Parathyroid adenoma (tissue), 2 donors: Measurements from ENCODE around the gene CA5A.
"Not testable (repeated sequence)": the region's sequence is repeated elsewhere in the genome, so short reads cannot be mapped to it uniquely, and the experiment has no call there.

Experiments used
- H2AFZ ChIP-seq: fragments of 300-600 bp; sonication (generic); one replicate; pipeline ENCODE4 v1.7.0; 2017; ENCODE audit warnings: antibody characterized with exemption, mild to moderate bottlenecking
- H3K27ac ChIP-seq: fragments of 300-600 bp; sonication (generic); one replicate; pipeline ENCODE4 v1.7.0; 2017
- H3K27me3 ChIP-seq: fragments of 300-600 bp; sonication (generic); one replicate; pipeline ENCODE4 v1.7.0; 2017; ENCODE audit warnings: low read length; ENCODE audit not compliant: control insufficient read depth, insufficient read depth
- H3K36me3 ChIP-seq: fragments of 300-600 bp; sonication (generic); one replicate; pipeline ENCODE4 v1.7.0; 2017; ENCODE audit warnings: low read length; ENCODE audit not compliant: control insufficient read depth, insufficient read depth
- H3K4me1 ChIP-seq: fragments of 300-600 bp; sonication (generic); one replicate; pipeline ENCODE4 v1.7.0; 2017; ENCODE audit warnings: control low read depth
- H3K4me2 ChIP-seq: fragments of 300-600 bp; sonication (generic); one replicate; pipeline ENCODE4 v1.7.0; 2017; ENCODE audit warnings: low read length
- H3K4me3 ChIP-seq: fragments of 300-600 bp; sonication (generic); one replicate; pipeline ENCODE4 v1.7.0; 2017; ENCODE audit warnings: low read depth, low read length
- H3K79me2 ChIP-seq: fragments of 300-600 bp; sonication (generic); one replicate; pipeline ENCODE4 v1.7.0; 2017; ENCODE audit warnings: control low read depth
- H3K9ac ChIP-seq: fragments of 300-600 bp; sonication (generic); one replicate; pipeline ENCODE4 v1.7.0; 2017; ENCODE audit warnings: mild to moderate bottlenecking
- H3K9me3 ChIP-seq: fragments of 300-600 bp; sonication (generic); one replicate; pipeline ENCODE4 v1.7.0; 2017; ENCODE audit warnings: low read length; ENCODE audit not compliant: control insufficient read depth
- CTCF ChIP-seq: fragments of 300-600 bp; sonication (generic); IDR thresholded peaks from one replicate; pipeline ENCODE4 v1.7.0; 2017; ENCODE audit warnings: antibody characterized with exemption, mild to moderate bottlenecking
- donor health status: primary hyperparathyroidism.

The CA5A gene

GRCh38 chr16:87982581-87983041 lies 46.3 kb upstream of the CA5A start:
- Histone ChIP-seq H3K36me3 (no peaks in the 10 kb centered on the region), H3K4me2 (no peak overlapping the region), H3K9ac (no peak overlapping the region), H3K4me3 (no peak overlapping the region), H3K9me3 (no peaks in the 10 kb centered on the region), H3K27ac (no peak overlapping the region), H3K4me1 (peaks cover 37% of the 10 kb centered on the region), H2AFZ (no peak overlapping the region), H3K27me3 (no peaks in the 10 kb centered on the region), H3K79me2 (no peaks in the 10 kb centered on the region)
- no peak for TF ChIP-seq CTCF

GRCh38 chr16:87981376-87981775 lies 45.0 kb upstream of the CA5A start:
- not testable (repeated sequence) for H3K27me3 ChIP-seq, H3K9me3 ChIP-seq, H3K9ac ChIP-seq, H2AFZ ChIP-seq, H3K4me2 ChIP-seq, H3K36me3 ChIP-seq, H3K27ac ChIP-seq, H3K79me2 ChIP-seq, H3K4me3 ChIP-seq
- H3K4me1 ChIP-seq, result peaks cover 37% of the 10 kb centered on the region

- peak overlapping the region; percentile 22 for H3K27ac ChIP-seq
- H3K4me3 ChIP-seq, H3K9ac ChIP-seq, H3K79me2 ChIP-seq, H3K36me3 ChIP-seq, H2AFZ ChIP-seq, H3K27me3 ChIP-seq, H3K9me3 ChIP-seq: not testable (repeated sequence)
- peaks cover 32% of the 10 kb centered on the region for H3K4me1 ChIP-seq
- peak overlapping the region; percentile 33 for H3K4me2 ChIP-seq
Measured at GRCh38 chr16:87979911-87980630, 43.7 kb upstream of the CA5A start.

DNA sequence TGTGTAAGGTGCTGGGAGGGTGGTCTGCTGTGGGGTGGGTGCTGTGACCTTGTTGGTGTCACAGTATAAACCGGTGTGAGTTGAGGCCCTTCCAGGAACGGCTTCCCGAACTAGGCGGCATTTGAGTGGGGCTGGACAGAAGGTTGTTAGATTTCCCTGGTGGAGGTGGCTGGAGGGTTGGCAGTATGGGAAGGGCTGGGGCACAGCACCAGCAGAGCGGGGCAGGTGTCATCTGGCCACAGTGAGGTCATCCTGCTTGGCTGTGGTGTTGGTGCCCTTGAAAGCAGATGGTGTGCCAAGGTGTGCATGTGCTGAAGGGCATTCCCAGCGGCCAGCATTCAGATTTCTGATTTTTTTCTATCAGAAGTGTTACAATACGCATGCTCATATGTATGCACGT lies 43.0 kb upstream of the CA5A start:
- H3K27ac ChIP-seq, result peak overlapping the region; percentile 29
- peaks cover 25% of the 10 kb centered on the region for H3K4me1 ChIP-seq
- H3K9me3 ChIP-seq, result no peaks in the 10 kb centered on the region
- TF ChIP-seq CTCF, result no peak
- H3K4me2 ChIP-seq, result no peak overlapping the region
- no peak overlapping the region for H3K9ac ChIP-seq
- no peak overlapping the region for H2AFZ ChIP-seq
- H3K36me3 ChIP-seq, result no peaks in the 10 kb centered on the region
- H3K27me3 ChIP-seq, result no peaks in the 10 kb centered on the region
- H3K79me2 ChIP-seq, result peaks cover 3% of the 10 kb centered on the region
- no peak overlapping the region for H3K4me3 ChIP-seq

DNA sequence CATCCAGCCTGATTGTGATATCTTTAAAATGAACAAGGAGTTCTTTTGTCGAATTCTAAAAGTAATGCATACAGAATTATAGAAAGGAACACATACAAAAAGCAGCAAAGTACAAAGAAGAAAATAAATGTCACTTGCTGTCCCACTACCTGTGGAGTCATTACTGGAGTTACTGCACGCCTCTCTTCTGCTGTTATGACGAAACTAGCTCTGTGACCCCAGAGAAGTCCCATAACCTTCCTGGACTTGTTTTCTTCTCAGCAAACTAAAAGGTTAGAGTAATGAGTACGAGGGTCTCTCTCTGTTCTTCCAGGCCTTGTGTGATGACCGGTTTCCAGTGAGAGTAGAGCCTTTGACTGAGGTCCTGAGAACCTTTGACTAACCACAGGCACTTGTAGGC lies 41.8 kb upstream of the CA5A start:
- H3K4me1 ChIP-seq, result peaks cover 16% of the 10 kb centered on the region
- no peak overlapping the region for H3K4me3 ChIP-seq
- no peak overlapping the region for H2AFZ ChIP-seq
- no peak overlapping the region for H3K4me2 ChIP-seq
- no peaks in the 10 kb centered on the region for H3K36me3 ChIP-seq
- H3K79me2 ChIP-seq, result peaks cover 9% of the 10 kb centered on the region
- no peak overlapping the region for H3K27ac ChIP-seq
- no peak overlapping the region for H3K9ac ChIP-seq
- no peak for TF ChIP-seq CTCF
- H3K9me3 ChIP-seq, result no peaks in the 10 kb centered on the region
- H3K27me3 ChIP-seq, result no peaks in the 10 kb centered on the region

DNA sequence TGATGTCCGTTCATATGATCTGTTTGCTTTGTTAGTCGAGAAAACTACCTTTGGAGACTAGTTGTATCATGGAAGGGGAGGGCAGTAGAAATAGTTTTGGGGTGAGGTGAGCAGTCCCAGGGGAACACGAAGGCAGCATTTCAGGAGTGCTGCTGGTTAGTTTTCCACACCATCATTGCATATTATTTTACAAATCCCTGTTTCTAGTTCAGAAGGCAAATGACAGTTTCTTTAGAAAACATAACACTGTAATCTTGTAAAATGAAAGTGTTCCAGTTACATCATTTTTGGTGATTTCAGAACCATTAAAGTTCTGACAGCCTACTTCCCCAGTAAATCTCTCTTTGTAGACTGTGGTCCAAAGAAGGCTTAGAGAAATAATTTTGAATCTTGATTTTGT lies 40.3 kb upstream of the CA5A start:
- H3K4me2 ChIP-seq, result no peak overlapping the region
- H3K36me3 ChIP-seq, result no peaks in the 10 kb centered on the region
- TF ChIP-seq CTCF, result no peak
- H3K79me2 ChIP-seq, result peaks cover 22% of the 10 kb centered on the region
- H3K27ac ChIP-seq, result no peak overlapping the region
- peaks cover 12% of the 10 kb centered on the region for H3K4me1 ChIP-seq
- H3K4me3 ChIP-seq, result no peak overlapping the region
- no peak overlapping the region for H3K9ac ChIP-seq
- peaks cover 6% of the 10 kb centered on the region for H3K9me3 ChIP-seq
- H3K27me3 ChIP-seq, result no peaks in the 10 kb centered on the region
- no peak overlapping the region for H2AFZ ChIP-seq
